Eye (tissue), 1 donor: ENCODE measurements around the gene SPANXA1.
"Not testable (repeated sequence)": the region's sequence is repeated elsewhere in the genome, so short reads cannot be mapped to it uniquely, and the experiment has no call there.

Source experiments
- DNase-seq: peaks from one replicate; pipeline ENCODE4 v3.0.0-alpha.2; 2015

The SPANXA1 gene, protein sequence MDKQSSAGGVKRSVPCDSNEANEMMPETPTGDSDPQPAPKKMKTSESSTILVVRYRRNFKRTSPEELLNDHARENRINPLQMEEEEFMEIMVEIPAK

DNA sequence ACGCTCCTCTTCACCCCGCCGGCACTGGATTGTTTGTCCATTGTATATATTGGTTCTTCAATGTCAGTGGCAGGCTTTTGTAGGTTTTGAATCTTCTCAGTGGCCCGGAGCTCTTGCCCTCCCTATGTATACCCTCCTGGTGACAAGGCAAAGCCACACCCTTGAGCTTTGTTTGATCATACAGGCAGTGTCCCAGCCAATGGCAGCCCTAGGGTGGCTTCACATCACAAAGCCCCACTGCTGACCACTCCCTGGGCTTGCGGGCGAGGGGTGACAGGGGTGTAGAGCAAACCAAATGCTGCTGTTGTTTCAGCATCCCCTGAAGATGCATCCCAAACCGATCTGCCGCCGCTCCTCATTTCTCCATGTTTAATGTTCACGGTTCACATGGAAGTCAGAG lies at the start of gene SPANXA1:
TSS of gene SPANXA1 (minus strand) at position 101 of the 400 bp plus-strand sequence. CDS start at position 41, 60 bp downstream.
- not testable (repeated sequence) for DNase-seq

DNA sequence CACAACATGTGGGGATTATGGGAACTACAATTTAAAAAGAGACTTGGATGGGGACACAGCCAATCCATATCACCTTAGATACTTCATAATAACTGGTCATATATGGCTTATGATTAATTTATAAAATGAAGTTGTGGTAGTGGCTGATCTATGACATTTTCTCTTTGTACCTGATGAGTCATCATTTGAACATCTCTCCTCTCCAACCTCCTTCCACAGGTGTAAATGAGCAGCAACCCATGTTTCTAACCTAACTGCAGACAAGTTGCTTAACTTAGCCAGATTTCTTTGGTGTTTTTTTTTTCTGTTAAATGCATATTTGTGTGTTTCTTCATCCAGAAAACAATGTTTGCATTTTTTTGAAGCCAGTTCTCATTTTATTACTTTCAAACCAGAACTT lies 47.6 kb upstream of the SPANXA1 start:
- no peak for DNase-seq

DNA sequence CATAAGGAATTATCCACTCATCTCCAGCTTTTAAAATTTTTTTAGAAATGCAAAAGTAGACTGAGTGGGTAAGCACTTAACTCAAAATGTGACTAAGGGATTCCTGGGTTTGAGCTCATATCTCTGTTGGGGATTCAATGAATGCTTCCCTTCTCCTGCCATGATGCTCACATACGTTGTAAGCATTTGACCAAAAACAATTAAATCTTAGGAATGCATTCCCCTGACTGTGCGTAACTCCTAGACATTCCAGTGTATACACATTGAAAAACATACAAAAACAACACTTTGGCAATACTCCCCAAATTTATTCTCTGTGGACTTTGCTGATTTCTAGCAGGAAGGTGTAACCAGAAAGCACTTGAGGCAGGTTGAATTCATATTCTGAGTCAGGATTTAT lies 34.8 kb upstream of the SPANXA1 start:
- DNase-seq, result no peak

DNA sequence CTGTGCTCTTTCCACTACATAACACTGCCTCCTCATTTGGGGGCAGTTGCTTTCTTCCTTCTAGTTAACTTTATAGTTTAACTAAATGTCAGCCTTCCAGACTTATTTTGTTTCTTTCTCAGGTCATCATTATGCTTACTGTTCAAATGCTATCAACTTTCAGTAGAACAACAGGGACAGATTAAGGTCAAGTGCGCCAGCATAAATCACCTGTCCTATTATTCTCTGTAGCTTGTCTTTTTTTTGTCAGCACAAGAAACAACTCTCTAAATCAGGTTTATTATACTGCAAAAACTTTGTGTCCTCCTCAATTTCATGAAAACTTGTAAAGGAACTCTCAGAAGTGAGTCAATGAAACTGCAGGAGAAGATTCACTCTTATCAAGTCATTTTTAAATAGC lies 24.6 kb upstream of the SPANXA1 start:
- DNase-seq, result no peak

DNA sequence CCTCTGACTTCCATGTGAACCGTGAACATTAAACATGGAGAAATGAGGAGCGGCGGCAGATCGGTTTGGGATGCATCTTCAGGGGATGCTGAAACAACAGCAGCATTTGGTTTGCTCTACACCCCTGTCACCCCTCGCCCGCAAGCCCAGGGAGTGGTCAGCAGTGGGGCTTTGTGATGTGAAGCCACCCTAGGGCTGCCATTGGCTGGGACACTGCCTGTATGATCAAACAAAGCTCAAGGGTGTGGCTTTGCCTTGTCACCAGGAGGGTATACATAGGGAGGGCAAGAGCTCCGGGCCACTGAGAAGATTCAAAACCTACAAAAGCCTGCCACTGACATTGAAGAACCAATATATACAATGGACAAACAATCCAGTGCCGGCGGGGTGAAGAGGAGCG lies 4.9 kb upstream of the SPANXA1 start, which contains the start of gene SPANXA2:
TSS of gene SPANXA2 (plus strand) at position 301 of the 400 bp plus-strand sequence. CDS start at position 361, 60 bp downstream.
- DNase-seq, result not testable (repeated sequence)

DNA sequence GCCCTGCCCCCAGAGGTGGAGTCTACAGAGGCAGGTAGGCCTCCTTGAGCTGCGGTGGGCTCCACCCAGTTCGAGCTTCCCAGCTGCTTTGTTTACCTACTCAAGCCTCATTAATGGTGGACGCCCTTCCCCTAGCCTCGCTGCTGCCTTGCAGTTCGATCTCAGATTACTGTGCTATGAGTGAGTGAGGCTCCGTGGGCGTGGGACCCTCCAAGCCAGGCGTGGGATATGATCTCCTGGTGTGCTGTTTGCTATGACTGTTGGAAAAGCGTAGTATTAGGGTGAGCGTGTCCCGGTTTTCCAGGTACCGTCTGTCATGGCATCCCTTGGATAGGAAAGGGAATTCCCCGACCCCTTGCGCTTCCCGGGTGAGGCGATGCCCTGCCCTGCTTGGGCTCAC lies 42.0 kb downstream of the SPANXA1 start:
- not testable (repeated sequence) for DNase-seq
